Nephron progenitor cell (in vitro differentiated cells): Measurements from ENCODE around the gene PNKD.
"Not testable (repeated sequence)": the region's sequence is repeated elsewhere in the genome, so short reads cannot be mapped to it uniquely, and the experiment has no call there.

Experiments used
- DNase-seq: peaks from one replicate; pipeline ENCODE4 v3.0.0; 2021
- H3K27ac Mint-ChIP-seq: 2 replicates; pipeline ENCODE4 v1.8.0; 2021; ENCODE audit warnings: mild to moderate bottlenecking, moderate library complexity, mixed read lengths
- H3K27me3 Mint-ChIP-seq: 2 replicates; pipeline ENCODE4 v1.8.0; 2021; ENCODE audit warnings: mild to moderate bottlenecking, low read depth, mixed read lengths; ENCODE audit not compliant: poor library complexity
- H3K36me3 Mint-ChIP-seq: 2 replicates; pipeline ENCODE4 v1.8.0; 2021; ENCODE audit warnings: low read depth, mixed read lengths
- H3K4me1 Mint-ChIP-seq: 2 replicates; pipeline ENCODE4 v1.8.0; 2021; ENCODE audit warnings: mixed read lengths
- H3K4me3 Mint-ChIP-seq: 2 replicates; pipeline ENCODE4 v1.8.0; 2021; ENCODE audit warnings: mild to moderate bottlenecking, moderate library complexity, mixed read lengths
- H3K9me3 Mint-ChIP-seq: 2 replicates; pipeline ENCODE4 v1.8.0; 2021; ENCODE audit warnings: mild to moderate bottlenecking, moderate library complexity, mixed read lengths
- CTCF ChIP-seq: fragments of 200-600 bp; sonication (generic); IDR thresholded peaks from 2 replicates; pipeline ENCODE4 v1.5.0; 2021; ENCODE audit warnings: antibody characterized with exemption

PNKD gene

DNA sequence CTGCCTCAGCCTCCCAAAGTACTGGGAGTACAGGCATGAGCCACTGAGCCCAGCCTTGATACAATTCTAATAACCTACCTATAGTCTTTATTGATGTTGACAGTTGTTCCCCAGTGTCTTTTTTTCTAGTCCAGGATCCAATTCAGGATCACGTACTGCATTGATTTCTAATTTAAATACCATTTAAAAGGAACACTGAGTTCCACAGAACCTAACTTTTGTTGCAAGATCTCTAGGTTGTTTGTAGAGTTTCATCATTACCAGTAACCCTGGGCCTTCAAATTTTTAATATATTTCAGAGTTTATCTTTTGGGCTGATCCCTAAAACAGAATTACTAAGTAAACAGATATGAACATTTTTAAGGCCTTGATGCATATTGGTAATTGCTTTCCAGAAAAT is 43.0 kb downstream of the PNKD start:
- H3K27ac Mint-ChIP-seq = no peak overlapping the region
- no peaks in the 10 kb centered on the region for H3K9me3 Mint-ChIP-seq
- no peak for DNase-seq
- no peak overlapping the region for H3K4me3 Mint-ChIP-seq
- peaks cover 22% of the 10 kb centered on the region for H3K4me1 Mint-ChIP-seq
- no peak for TF ChIP-seq CTCF
- peaks cover 5% of the 10 kb centered on the region for H3K27me3 Mint-ChIP-seq
- H3K36me3 Mint-ChIP-seq = no peaks in the 10 kb centered on the region

DNA sequence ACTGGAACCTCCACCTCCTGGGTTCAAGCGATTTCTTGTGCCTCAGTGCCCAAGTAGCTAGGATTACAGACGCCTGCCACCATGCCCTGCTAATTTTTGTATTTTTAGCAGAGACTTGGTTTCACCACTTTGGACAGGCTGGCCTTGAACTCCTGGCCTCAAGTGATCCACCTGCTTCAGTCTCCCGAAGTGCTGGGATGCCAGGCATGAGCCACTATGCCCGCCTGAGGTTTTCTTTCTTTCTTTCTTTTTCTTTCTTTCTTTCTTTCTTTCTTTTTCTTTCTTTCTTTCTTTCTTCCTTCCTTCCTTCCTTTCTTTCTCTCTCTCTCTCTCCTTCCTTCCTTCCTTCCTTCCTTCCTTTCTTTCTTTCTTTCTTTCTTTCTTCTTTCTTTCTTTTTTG is 44.4 kb downstream of the PNKD start:
- DNase-seq, H3K27ac Mint-ChIP-seq, H3K36me3 Mint-ChIP-seq, H3K4me3 Mint-ChIP-seq, H3K9me3 Mint-ChIP-seq, H3K27me3 Mint-ChIP-seq: not testable (repeated sequence)
- H3K4me1 Mint-ChIP-seq = peaks cover 22% of the 10 kb centered on the region

DNA sequence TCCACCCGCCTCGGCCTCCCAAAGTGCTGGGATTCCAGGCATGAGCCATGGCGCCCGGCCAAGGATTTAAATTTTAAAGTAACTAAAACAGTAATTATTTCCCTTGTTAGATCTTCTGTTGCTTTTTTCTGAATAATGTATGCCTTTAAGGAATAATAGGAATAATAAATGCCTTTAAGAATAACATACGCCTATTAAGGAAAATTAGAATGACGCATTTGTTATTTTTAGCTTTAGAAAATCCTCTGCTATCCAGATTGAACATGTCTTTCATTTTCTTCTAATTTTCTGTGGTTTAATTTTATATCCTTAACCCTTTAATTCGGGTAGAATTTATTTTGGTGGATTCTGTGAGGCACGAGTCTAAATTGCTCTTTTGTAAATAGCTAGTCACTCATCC is 45.1 kb downstream of the PNKD start:
- Mint-ChIP-seq H3K9me3 (no peaks in the 10 kb centered on the region), H3K27me3 (peaks cover 5% of the 10 kb centered on the region), H3K4me1 (peaks cover 22% of the 10 kb centered on the region), H3K36me3 (no peaks in the 10 kb centered on the region), H3K4me3 (no peak overlapping the region), H3K27ac (no peak overlapping the region)
- no peak for TF ChIP-seq CTCF
- no peak for DNase-seq

DNA sequence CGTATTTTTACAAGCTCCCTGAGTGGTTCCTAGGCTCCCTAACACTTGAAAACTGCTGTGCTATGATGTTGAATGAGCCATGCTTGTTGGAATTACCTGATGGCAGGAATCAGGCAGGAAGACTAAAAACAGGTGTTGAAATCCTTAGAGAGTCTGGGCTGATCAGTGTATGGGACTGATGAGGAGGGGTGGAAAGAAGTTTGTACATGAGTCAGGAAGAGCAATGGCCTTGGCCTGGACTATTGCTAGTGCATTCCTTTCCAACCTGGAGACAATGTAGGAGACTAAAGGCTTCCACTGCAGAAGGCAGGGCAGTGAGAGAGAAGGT is 46.9 kb downstream of the PNKD start:
- peaks cover 16% of the 10 kb centered on the region for H3K4me1 Mint-ChIP-seq
- H3K27me3 Mint-ChIP-seq = peaks cover 5% of the 10 kb centered on the region
- H3K27ac Mint-ChIP-seq = no peak overlapping the region
- DNase-seq = no peak
- no peaks in the 10 kb centered on the region for H3K36me3 Mint-ChIP-seq
- H3K4me3 Mint-ChIP-seq = no peak overlapping the region
- TF ChIP-seq CTCF = no peak
- no peaks in the 10 kb centered on the region for H3K9me3 Mint-ChIP-seq

DNA sequence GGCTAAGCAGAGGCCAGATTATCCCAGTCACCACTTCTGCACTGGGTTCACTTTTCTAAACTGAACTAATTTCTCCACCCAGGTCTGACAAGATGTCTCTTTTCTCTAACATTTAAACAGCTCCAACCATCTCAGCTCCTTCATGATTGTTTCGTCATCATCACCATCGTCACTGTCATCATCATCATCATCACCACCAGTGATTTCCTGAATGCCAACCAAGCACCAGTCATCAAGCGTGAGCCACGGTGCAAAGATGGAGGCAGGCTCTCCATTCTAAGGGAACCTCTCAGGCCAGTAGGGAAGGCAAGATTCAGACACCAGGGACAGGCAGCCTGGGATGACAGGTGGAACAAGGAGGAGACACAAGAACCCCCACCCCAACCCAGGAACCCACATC is 47.5 kb downstream of the PNKD start:
- no peak for DNase-seq
- TF ChIP-seq CTCF = no peak
- Mint-ChIP-seq H3K9me3 (no peaks in the 10 kb centered on the region), H3K27ac (no peak overlapping the region), H3K4me1 (peaks cover 19% of the 10 kb centered on the region), H3K4me3 (no peak overlapping the region), H3K27me3 (peaks cover 5% of the 10 kb centered on the region), H3K36me3 (no peaks in the 10 kb centered on the region)

DNA sequence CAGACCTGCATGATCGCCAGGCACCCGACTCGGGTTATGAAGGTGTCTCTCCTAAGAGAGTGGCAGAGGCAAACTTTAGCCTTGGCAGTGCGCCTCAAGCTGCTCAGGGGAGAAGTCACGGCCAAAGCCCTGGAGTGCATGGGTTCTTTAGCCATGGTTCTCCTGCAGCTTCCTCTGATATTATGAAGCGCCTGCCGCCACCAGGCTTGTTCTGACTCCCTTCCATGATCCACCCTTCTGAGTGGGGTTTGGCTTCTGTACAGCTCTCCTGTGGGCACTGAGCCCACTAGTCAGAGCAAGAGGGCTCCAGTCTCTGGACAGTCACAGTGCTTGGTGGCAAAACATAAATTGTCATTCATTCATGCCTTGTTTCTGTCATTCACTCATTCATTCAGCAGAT is 47.9 kb downstream of the PNKD start:
- no peak overlapping the region for H3K27ac Mint-ChIP-seq
- H3K4me3 Mint-ChIP-seq = no peak overlapping the region
- H3K9me3 Mint-ChIP-seq = no peaks in the 10 kb centered on the region
- peaks cover 19% of the 10 kb centered on the region for H3K4me1 Mint-ChIP-seq
- no peak for TF ChIP-seq CTCF
- peaks cover 5% of the 10 kb centered on the region for H3K27me3 Mint-ChIP-seq
- no peaks in the 10 kb centered on the region for H3K36me3 Mint-ChIP-seq
- DNase-seq = no peak
